Endothelial cell (in vitro differentiated cells): ENCODE results near the gene ARPC2. TPM values are rescaled to one million over a fixed set of nuclear protein-coding genes. Genes with fewer than 3 reads are reported as not detected.

Experiments
- DNase-seq: peaks from one replicate; pipeline ENCODE4 v3.0.0; 2021; ENCODE audit warnings: low spot score
- H3K27ac Mint-ChIP-seq: one replicate; pipeline ENCODE4 v1.8.0; 2021; ENCODE audit warnings: mixed read lengths, inconsistent platforms; ENCODE audit not compliant: unreplicated experiment
- H3K27me3 Mint-ChIP-seq: one replicate; pipeline ENCODE4 v1.8.0; 2021; ENCODE audit warnings: mild to moderate bottlenecking, moderate library complexity, mixed read lengths, inconsistent platforms; ENCODE audit not compliant: unreplicated experiment
- H3K36me3 Mint-ChIP-seq: one replicate; pipeline ENCODE4 v1.8.0; 2021; ENCODE audit warnings: mild to moderate bottlenecking, low read depth, mixed read lengths, inconsistent platforms; ENCODE audit not compliant: unreplicated experiment
- H3K4me1 Mint-ChIP-seq: one replicate; pipeline ENCODE4 v1.8.0; 2021; ENCODE audit warnings: mild to moderate bottlenecking, mixed read lengths, inconsistent platforms; ENCODE audit not compliant: unreplicated experiment
- H3K4me3 Mint-ChIP-seq: one replicate; pipeline ENCODE4 v1.8.0; 2021; ENCODE audit warnings: mild to moderate bottlenecking, mixed read lengths, inconsistent platforms; ENCODE audit not compliant: unreplicated experiment
- H3K9me3 Mint-ChIP-seq: one replicate; pipeline ENCODE4 v1.8.0; 2021; ENCODE audit warnings: mixed read lengths, inconsistent platforms; ENCODE audit not compliant: unreplicated experiment
- total RNA-seq: library from RNA; stranded (reverse); fragmentation: NEBNext Ultra II Directional; extraction: Animal tissue kit (Norgen Biotek cat#: 25700); gene quantifications from one replicate; pipeline ENCODE4 v1.2.1, GENCODE V29; 2021; ENCODE audit not compliant: unreplicated experiment
- TF ChIP-seq, protein P1 (sequence below): fragments of 200-600 bp; sonication (generic); IDR thresholded peaks from one replicate; pipeline ENCODE4 v1.5.0; 2021; ENCODE audit warnings: antibody characterized with exemption; ENCODE audit not compliant: unreplicated experiment

The ARPC2 gene
- total RNA-seq, 1 donor from 2014 or later: 468 TPM

DNA sequence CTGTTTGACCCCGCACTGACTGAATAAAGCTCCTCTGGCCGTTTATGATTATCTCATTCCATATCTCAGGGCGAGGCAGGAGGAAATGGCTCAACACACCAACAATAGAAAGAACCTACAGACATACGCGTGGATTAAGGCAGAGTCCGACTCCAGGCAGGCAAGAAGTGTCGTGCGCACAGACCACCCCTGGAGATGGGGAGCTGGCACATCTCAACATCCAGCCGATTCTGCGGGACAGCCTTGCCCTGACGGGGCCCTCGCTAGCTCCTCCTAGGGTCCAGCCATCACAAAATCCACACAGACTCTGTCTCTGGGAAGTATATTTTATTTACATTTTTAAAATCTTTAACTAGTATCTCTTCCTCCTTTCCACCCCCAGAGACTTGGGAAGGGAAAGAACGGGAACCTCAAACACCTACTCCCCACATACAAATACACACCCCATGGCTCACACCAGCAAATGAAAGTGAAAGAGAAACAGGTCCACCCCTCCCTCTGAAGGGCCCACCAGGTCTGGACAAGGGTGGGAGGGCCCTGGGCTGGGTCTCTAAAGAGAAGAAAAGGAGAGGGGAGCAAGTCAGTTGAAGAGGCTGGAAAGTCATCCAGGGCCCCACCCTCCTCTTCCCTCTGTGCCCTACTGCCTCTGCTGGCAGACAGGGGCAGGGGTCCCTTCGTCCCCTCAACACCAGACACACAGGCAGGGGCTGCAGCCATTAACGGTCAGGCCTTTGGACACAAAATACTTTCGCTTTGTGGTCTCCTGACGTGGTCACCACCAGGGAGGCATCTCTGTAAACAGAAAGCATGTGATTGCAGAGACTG is 47.0 kb downstream of the ARPC2 start:
- peaks cover 7% of the 10 kb centered on the region for H3K27me3 Mint-ChIP-seq
- no peak overlapping the region for H3K4me3 Mint-ChIP-seq
- H3K4me1 Mint-ChIP-seq: peaks cover 21% of the 10 kb centered on the region
- no peaks in the 10 kb centered on the region for H3K9me3 Mint-ChIP-seq
- H3K36me3 Mint-ChIP-seq: peaks cover 25% of the 10 kb centered on the region
- peak overlapping the region; percentile 30 for H3K27ac Mint-ChIP-seq
- no peak for DNase-seq
- TF ChIP-seq, protein P1, sequence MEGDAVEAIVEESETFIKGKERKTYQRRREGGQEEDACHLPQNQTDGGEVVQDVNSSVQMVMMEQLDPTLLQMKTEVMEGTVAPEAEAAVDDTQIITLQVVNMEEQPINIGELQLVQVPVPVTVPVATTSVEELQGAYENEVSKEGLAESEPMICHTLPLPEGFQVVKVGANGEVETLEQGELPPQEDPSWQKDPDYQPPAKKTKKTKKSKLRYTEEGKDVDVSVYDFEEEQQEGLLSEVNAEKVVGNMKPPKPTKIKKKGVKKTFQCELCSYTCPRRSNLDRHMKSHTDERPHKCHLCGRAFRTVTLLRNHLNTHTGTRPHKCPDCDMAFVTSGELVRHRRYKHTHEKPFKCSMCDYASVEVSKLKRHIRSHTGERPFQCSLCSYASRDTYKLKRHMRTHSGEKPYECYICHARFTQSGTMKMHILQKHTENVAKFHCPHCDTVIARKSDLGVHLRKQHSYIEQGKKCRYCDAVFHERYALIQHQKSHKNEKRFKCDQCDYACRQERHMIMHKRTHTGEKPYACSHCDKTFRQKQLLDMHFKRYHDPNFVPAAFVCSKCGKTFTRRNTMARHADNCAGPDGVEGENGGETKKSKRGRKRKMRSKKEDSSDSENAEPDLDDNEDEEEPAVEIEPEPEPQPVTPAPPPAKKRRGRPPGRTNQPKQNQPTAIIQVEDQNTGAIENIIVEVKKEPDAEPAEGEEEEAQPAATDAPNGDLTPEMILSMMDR: no peak

DNA sequence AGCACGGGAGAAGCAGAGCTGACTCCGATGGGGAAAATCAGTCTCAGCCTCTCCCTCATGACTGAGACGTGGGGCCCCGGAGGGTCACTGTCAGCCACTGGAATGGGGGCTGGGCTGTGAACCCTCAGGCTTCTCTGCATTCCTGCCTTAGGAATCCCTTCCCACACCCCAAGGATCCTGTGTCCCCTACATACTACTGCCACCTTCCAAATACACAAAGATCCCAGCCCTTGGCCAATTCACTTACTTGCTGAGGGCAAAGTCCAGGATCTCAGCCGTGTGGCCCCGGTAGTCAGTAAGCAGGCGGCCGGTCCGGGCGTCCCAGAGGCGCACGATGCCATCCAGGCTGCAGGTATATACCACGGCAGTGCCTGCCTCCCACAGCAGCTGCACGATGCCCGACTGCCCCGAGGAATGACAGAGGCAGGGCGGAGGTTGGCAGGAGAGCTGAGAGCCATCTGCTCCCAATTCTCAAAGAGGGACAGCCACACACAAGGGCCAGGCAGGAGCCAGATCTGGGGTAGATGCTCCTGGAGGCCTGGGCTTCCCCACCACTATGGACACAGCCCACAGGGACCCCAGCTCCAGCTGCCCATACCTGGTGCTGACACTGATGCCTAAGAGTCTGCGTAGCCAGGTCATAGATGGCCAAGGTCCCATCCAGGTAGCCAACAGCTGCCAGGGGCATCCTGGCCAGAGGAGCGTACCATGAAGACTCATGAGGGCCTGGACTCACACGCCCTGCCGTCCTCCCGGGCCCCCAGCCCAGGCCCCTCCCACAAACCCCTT is 48.0 kb downstream of the ARPC2 start:
- peaks cover 10% of the 10 kb centered on the region for H3K27me3 Mint-ChIP-seq
- no peaks in the 10 kb centered on the region for H3K9me3 Mint-ChIP-seq
- no peak overlapping the region for H3K27ac Mint-ChIP-seq
- TF ChIP-seq, protein P1: no peak
- H3K4me1 Mint-ChIP-seq: peaks cover 21% of the 10 kb centered on the region
- peak overlapping the region; percentile 44 for H3K4me3 Mint-ChIP-seq
- peaks cover 25% of the 10 kb centered on the region for H3K36me3 Mint-ChIP-seq
- no peak for DNase-seq

DNA sequence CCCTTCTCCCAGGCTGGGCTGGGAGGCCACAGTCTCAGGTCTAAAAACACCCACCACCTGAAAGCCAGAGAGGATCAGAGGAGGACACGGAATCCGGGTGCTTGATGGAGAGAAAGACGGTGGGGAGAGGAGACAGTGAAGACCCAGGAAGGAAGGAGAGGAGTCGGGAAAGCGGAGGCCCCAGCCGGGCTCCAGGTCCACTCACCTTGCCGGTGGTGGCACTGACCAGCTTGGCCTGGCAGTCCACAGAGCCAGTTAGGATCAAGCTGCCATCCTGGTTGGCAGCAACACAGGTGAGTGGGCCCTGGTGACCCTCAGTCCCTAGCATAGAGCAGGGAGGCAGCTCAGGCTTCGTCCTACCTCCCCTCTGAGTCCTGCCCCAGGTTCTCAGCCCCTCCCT is 48.6 kb downstream of the ARPC2 start:
- H3K4me3 Mint-ChIP-seq: peak overlapping the region; percentile 44
- TF ChIP-seq, protein P1: no peak
- DNase-seq: no peak
- peaks cover 16% of the 10 kb centered on the region for H3K4me1 Mint-ChIP-seq
- peaks cover 14% of the 10 kb centered on the region for H3K27me3 Mint-ChIP-seq
- H3K27ac Mint-ChIP-seq: no peak overlapping the region
- peaks cover 25% of the 10 kb centered on the region for H3K36me3 Mint-ChIP-seq
- no peaks in the 10 kb centered on the region for H3K9me3 Mint-ChIP-seq

DNA sequence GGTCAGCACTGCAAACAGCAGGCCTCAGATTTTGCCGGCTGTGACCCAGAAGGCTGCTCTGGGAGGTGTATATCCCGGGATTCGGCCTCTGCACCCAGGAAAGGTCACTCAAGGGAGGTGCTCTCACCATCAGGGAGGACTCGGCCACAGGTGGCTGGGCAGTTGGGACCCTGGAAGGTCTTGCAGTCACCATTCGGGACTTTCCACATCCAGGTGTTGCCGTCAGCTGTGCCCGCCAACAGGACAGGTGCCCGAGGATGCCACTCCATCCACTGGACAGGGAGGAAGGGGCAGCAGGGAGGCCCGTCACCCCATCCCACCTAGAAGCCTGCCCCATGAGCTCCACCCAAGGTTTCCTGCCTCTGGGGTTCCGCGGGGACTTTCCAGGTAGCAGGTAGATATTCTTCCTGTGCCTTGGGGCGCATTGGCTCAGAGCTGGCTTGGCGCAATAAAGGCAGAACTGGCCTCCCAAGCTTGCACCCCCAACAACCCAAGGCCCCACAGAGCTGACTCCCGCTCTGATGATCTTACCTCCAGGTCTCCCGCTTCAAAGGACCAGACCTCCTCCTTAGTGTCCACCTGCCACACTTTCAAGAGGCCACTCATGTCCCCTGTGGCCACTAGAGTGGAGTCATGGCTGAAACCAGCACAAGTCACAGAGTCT is 49.5 kb downstream of the ARPC2 start:
- H3K27me3 Mint-ChIP-seq: peaks cover 11% of the 10 kb centered on the region
- DNase-seq: no peak
- no peaks in the 10 kb centered on the region for H3K9me3 Mint-ChIP-seq
- TF ChIP-seq, protein P1: no peak
- peaks cover 25% of the 10 kb centered on the region for H3K36me3 Mint-ChIP-seq
- peaks cover 17% of the 10 kb centered on the region for H3K4me1 Mint-ChIP-seq
- H3K4me3 Mint-ChIP-seq: peak overlapping the region; percentile 81
- no peak overlapping the region for H3K27ac Mint-ChIP-seq
